Kidney epithelial cell (primary cell): Measurements from ENCODE around the gene GJA4. TPM values are rescaled to one million over a fixed set of nuclear protein-coding genes. Genes with fewer than 3 reads are reported as not detected.
"Not testable (repeated sequence)": the region's sequence is repeated elsewhere in the genome, so short reads cannot be mapped to it uniquely, and the experiment has no call there.

ENCODE experiments used
- DNase-seq: peaks from one replicate; pipeline ENCODE4 v3.0.0-alpha.2; 2010; ENCODE audit warnings: low read depth
- H3K27me3 ChIP-seq: 2 replicates; pipeline ENCODE4 v1.6.0; 2011; ENCODE audit warnings: low read length; ENCODE audit not compliant: control insufficient read depth, insufficient read depth
- H3K36me3 ChIP-seq: 2 replicates; pipeline ENCODE4 v1.5.1; 2011; ENCODE audit warnings: low read length; ENCODE audit not compliant: control insufficient read depth, insufficient read depth
- H3K4me3 ChIP-seq: 2 replicates; pipeline ENCODE4 v1.5.1; 2011; ENCODE audit warnings: low read depth, mild to moderate bottlenecking, control low read depth, low read length
- total RNA-seq: library from RNA; depleted of rRNA; stranded (reverse); fragments of >200 nt; gene quantifications from 2 replicates; pipeline ENCODE4 v1.2.3, GENCODE V29; 2015
- TF ChIP-seq, protein P1 (sequence below): IDR thresholded peaks from 2 replicates; pipeline ENCODE4 v1.5.1; 2011; ENCODE audit warnings: mild to moderate bottlenecking, moderate library complexity, low read length, control low read depth, inconsistent platforms; ENCODE audit not compliant: insufficient read depth, poor library complexity, severe bottlenecking

GJA4 gene
- total RNA-seq, 1 donor from 2014 or later: not detected

DNA sequence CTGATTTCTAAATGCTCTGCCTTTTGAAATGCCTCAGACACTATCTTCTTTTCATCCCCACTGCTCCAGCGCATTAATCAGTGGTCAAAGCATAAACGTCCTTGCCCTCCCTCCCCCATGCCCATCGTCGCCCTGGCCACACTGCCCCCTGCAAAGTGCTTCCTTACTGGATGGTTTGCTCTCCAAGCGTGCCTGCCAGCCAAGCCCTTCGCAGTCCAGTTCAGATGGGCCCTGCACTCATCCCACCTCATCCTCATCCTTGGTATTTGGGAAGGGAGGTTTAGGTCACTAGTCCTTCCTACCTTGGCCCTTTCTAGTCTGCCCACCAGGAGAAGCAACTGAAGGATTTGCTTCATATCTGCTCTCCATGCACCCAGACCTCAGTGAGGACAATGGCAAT lies 3.1 kb downstream of the GJA4 start:
- no peak overlapping the region for H3K4me3 ChIP-seq
- H3K36me3 ChIP-seq: no peaks in the 10 kb centered on the region
- DNase-seq: no peak
- TF ChIP-seq, protein P1, sequence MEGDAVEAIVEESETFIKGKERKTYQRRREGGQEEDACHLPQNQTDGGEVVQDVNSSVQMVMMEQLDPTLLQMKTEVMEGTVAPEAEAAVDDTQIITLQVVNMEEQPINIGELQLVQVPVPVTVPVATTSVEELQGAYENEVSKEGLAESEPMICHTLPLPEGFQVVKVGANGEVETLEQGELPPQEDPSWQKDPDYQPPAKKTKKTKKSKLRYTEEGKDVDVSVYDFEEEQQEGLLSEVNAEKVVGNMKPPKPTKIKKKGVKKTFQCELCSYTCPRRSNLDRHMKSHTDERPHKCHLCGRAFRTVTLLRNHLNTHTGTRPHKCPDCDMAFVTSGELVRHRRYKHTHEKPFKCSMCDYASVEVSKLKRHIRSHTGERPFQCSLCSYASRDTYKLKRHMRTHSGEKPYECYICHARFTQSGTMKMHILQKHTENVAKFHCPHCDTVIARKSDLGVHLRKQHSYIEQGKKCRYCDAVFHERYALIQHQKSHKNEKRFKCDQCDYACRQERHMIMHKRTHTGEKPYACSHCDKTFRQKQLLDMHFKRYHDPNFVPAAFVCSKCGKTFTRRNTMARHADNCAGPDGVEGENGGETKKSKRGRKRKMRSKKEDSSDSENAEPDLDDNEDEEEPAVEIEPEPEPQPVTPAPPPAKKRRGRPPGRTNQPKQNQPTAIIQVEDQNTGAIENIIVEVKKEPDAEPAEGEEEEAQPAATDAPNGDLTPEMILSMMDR: no peak
- peaks cover 30% of the 10 kb centered on the region for H3K27me3 ChIP-seq

DNA sequence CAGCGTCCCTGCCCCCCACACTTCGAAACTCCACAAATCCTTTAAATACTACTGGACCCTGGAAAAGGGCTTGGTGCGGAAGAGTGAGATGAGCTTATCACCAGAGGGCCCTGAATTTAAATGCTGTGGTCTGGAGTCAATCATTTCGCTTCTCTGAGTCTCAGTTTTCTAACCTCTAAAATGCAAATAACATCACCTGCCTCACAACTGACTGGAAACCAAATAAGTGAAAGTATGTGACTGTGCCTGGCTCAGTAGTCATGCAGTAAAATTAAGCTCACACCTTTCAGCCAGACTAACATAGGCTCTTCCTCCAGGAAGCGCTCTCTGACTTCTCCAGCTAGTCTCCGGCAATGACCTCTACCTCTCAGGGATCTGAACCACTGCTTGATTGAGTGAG lies 4.2 kb downstream of the GJA4 start:
- TF ChIP-seq, protein P1: no peak
- Histone ChIP-seq H3K27me3 (peaks cover 21% of the 10 kb centered on the region), H3K36me3 (no peaks in the 10 kb centered on the region), H3K4me3 (no peak overlapping the region)
- DNase-seq: no peak

DNA sequence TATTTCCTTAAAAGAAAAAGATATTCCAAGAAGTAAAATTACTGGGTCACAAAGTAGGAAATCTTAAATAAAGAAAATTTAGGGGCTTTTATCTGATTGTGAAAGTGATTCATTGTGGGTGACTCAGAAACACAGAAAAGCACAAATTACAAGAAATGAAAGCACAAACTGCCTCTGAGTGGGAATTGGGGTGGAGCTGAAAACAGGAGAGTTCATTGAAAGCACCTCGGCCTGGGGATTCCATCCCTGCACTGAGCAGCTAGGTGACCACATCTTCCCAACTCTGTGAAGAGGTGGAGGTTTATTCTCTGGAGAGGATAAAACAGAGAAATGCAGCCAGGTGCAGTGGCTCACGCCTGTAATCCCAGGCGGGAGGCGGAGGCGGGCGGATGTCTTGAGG lies 7.4 kb downstream of the GJA4 start:
- H3K4me3 ChIP-seq: no peak overlapping the region
- DNase-seq: no peak
- TF ChIP-seq, protein P1: no peak
- no peaks in the 10 kb centered on the region for H3K36me3 ChIP-seq
- H3K27me3 ChIP-seq: peaks cover 3% of the 10 kb centered on the region

DNA sequence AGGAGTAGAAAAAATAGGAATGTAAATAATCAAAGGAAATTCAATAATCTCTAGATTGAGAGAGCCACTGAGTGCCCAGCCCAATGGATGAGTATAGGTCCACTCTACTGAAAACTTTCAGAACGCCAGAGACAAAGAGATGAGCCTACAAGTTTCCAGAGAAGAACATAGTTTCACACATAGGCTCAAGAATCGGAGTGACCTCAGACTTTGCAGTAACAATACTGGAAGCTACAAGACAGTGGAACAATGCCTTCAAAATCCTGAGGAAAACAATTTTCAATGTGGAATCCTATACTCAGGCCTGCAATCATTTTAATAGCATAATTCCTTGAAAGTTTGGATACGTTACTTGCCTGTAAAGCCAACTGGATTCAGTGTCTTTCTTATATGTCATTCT lies 11.0 kb downstream of the GJA4 start:
- Histone ChIP-seq H3K27me3 (no peaks in the 10 kb centered on the region), H3K36me3 (no peaks in the 10 kb centered on the region), H3K4me3 (no peak overlapping the region)
- TF ChIP-seq, protein P1: no peak
- DNase-seq: no peak

DNA sequence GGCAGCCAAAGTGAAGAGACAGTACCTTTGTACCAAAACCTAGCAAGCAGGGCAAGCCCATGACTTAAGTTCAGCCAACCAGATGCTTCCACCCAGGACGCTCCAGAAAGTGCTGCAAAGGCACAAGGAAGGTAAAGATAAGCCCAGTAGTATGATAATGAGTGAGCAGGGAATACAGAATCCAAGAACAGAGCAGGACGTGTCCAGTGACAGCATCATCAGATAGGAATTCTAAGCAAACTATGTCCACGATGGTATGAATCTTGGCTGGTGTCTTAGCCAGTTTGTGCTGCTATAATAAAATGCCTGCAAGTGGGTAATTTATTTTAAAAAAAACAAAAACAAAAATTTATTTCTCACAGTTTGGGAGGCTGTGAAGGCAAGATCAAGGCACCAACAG lies 13.6 kb downstream of the GJA4 start:
- Histone ChIP-seq H3K4me3 (no peak overlapping the region), H3K27me3 (no peaks in the 10 kb centered on the region), H3K36me3 (no peaks in the 10 kb centered on the region)
- DNase-seq: no peak
- TF ChIP-seq, protein P1: no peak

DNA sequence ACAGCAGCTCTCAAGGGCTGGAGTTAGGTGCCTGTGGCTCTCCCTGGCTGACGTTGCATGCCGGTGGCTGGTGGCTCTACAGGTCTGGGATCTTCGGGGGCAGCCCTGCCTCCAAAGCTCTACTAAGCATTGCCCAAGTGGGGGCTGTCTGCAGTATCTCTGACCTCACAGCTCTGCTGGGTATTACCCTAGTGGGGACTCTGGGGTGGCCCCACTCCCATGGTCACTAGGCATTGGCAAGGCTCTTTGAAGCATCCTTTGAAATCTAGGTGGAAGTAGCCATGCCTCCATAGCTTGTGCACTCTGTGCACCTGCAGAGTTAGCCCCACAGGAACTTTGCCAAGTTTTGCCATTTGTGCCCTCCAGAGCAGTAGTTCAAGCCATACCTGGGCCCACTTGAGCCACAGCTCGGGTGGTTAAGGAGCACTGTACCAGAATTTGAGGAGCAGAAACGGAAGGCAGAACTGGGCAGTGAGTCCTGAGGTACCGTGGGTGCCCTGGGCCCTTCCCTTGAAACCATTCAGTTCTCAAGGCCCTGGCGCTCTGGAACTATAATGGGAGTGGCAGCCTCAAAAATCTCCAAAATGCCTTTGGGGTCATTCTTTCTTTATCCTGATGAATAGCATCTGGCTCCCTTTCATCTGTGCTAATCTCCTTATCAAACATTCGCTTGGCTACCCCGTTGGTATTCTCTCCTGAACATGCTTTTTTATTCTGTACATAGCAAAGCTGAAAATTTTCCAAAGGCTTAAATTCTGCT lies 15.4 kb downstream of the GJA4 start:
- no peak for DNase-seq
- no peaks in the 10 kb centered on the region for H3K36me3 ChIP-seq
- no peak overlapping the region for H3K4me3 ChIP-seq
- no peaks in the 10 kb centered on the region for H3K27me3 ChIP-seq
- TF ChIP-seq, protein P1: no peak

DNA sequence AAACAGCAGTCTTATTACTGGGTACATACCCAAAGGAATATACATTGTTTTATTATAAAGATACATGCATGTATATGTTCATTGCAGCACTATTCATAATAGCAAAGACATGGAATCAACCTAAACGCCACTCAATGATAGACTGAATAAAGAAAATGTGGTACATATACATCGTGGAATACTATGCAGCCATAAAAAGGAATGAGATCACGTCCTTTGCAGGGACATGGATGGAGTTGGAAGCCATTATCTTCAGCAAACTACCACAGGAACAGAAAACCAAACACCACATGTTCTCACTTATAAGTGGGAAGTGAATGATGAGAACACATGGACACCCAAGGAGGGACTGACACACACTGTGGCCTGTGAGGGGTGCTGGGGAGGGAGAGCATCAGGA lies 18.0 kb downstream of the GJA4 start:
- not testable (repeated sequence) for H3K27me3 ChIP-seq, H3K4me3 ChIP-seq, H3K36me3 ChIP-seq, DNase-seq
